Ovary (tissue), 9 donors: Measurements from ENCODE around the gene C10orf105. TPM values are rescaled to one million over a fixed set of nuclear protein-coding genes. Genes with fewer than 3 reads are reported as not detected.
A peak's percentile ranks its signal among the peaks of the same experiment; 100 is the strongest.

Experiments
- DNase-seq, 5 donors: peaks; one replicate each; pipeline ENCODE4 v3.0.0-alpha.2; 2019 to 2020
- H3K27ac ChIP-seq, 2 donors: fragments of 200-600 bp; one replicate each; pipeline versions ENCODE4 v1.5.1 to v1.8.0; 2019 to 2022
- H3K27me3 ChIP-seq: fragments of 200-600 bp; one replicate; pipeline ENCODE4 v1.8.0; 2022
- H3K36me3 ChIP-seq: fragments of 200-600 bp; sonication (generic); one replicate; pipeline ENCODE4 v1.5.1; 2019
- H3K4me1 ChIP-seq: one replicate; pipeline ENCODE4 v1.8.1; 2013; ENCODE audit warnings: mild to moderate bottlenecking, moderate library complexity; ENCODE audit not compliant: insufficient read depth
- H3K4me3 ChIP-seq: fragments of 200-600 bp; sonication (generic); one replicate; pipeline ENCODE4 v1.5.1; 2017
- H3K9me3 ChIP-seq, 2 donors: fragments of 200-600 bp in 1 of 2; sonication (generic) in 1 of 2; one replicate each; pipeline versions ENCODE4 v1.5.1 to v1.8.1; 2013 to 2019; ENCODE audit warnings: mild to moderate bottlenecking in 1 of 2, moderate library complexity in 1 of 2
- CTCF ChIP-seq, 3 donors: fragments of 450-650 bp in 2 of 3; fragments of 200-600 bp in 1 of 3; IDR thresholded peaks; one replicate each; pipeline versions ENCODE4 v1.5.1 to v1.8.0; 2016 to 2022; ENCODE audit warnings: antibody characterized with exemption in 3 of 3, mild to moderate bottlenecking in 1 of 3
- EP300 ChIP-seq: sonication (generic); formaldehyde crosslinking; IDR thresholded peaks from one replicate; pipeline ENCODE4 v1.6.1; 2017; ENCODE audit warnings: antibody characterized with exemption
- POLR2A ChIP-seq: fragments of 450-650 bp; IDR thresholded peaks from one replicate; pipeline ENCODE4 v1.6.1; 2017; ENCODE audit warnings: antibody characterized with exemption, mild to moderate bottlenecking, moderate library complexity
- WGBS, 3 donors: extraction: QIAGEN DNeasy Blood & Tissue Kit in 1 of 3; methylation state at CpG; one replicate each; pipeline versions ENCODE4 v1.1.5 to v1.1.7; 2013 to 2017; 5-methylcytosine and 5-hydroxymethylcytosine counted together
- intact Hi-C, 4 donors: fragments of 100-400 bp; cut with DNase I; formaldehyde crosslinking; loops; one replicate each; pipeline versions ENCODE4 v1.11.0 to v1.15.1; 2022 to 2023
- polyA plus RNA-seq, 2 donors: library from polyadenylated mRNA; stranded (reverse); fragments of 200-250 nt in 1 of 2; fragments of 350-450 nt in 1 of 2; fragmentation: Illumina TruSeq in 1 of 2; extraction: RNeasy Lipid Tissue Mini Kit (QIAGEN cat#74804) in 1 of 2; gene quantifications; one replicate each; pipeline ENCODE4 v1.2.3, GENCODE V29; 2013 to 2014
- total RNA-seq, 7 donors: library from RNA; depleted of rRNA in 2 of 7; stranded (reverse); fragments of >200 nt in 2 of 7; fragmentation: NEBNext Ultra II Directional in 3 of 7; extraction: Animal tissue kit (Norgen Biotek cat#: 25700) in 3 of 7; gene quantifications; one replicate each; pipeline versions ENCODE4 v1.1.0 to v1.2.4, GENCODE V29; 2016 to 2023
- donor health status: DM: no; HTN: no; CAD: no; lungs with moderate emphysema.
- donor health status: DM: no; HTN: no; CAD: no.
- donor health status: Bipolar disorder and iron deficiency.
- donor health status: DM: yes; HTN: yes; CAD: no.
- donor health status: DM: no; HTN: no; CAD: no.
- donor health status: DM: yes; HTN: yes; CAD: no.

The C10orf105 gene
- total and polyA plus RNA-seq, 9 donors = 0.11 to 0.45 (median 0.27) TPM

- no peaks in the 10 kb centered on the region for H3K27me3 ChIP-seq
- no peaks in the 10 kb centered on the region for H3K9me3 ChIP-seq
- H3K4me1 ChIP-seq = peaks cover 28% of the 10 kb centered on the region
- intact Hi-C loops = no loop called here
- no peak overlapping the region for H3K4me3 ChIP-seq
- H3K27ac ChIP-seq = peak overlapping the region; percentile 68 to 89
- TF ChIP-seq EP300 (no peak), CTCF (IDR thresholded peaks at IDR 0.05) (no peak), POLR2A (no peak)
- no peaks in the 10 kb centered on the region for H3K36me3 ChIP-seq
- 63 to 73% (median 69%) methylated on average over 4 of the region's 4 CpGs for WGBS, 3 donors
- DNase-seq = peak in 1 of 5 donors; percentile 44
Measured at GRCh38 chr10:71749396-71749795, 29.8 kb upstream of the C10orf105 start.

- Histone ChIP-seq H3K27me3 (no peaks in the 10 kb centered on the region), H3K4me1 (peaks cover 28% of the 10 kb centered on the region), H3K4me3 (no peak overlapping the region), H3K9me3 (no peaks in the 10 kb centered on the region), H3K27ac (peak overlapping the region; percentile 68 to 89), H3K36me3 (no peaks in the 10 kb centered on the region)
- TF ChIP-seq EP300 (no peak), POLR2A (no peak), CTCF (IDR thresholded peaks at IDR 0.05) (no peak)
- WGBS, 3 donors = 8 to 11% (median 10%) methylated on average over 15 of the region's 15 CpGs
- intact Hi-C loops = no loop called here
- DNase-seq = peak; percentile 85 to 92 (median 89)
Measured at GRCh38 chr10:71748671-71749191, 29.2 kb upstream of the C10orf105 start.

- Histone ChIP-seq H3K4me1 (peaks cover 28% of the 10 kb centered on the region), H3K27me3 (no peaks in the 10 kb centered on the region), H3K27ac (peak overlapping the region; percentile 68 to 89), H3K9me3 (no peaks in the 10 kb centered on the region), H3K4me3 (no peak overlapping the region), H3K36me3 (no peaks in the 10 kb centered on the region)
- intact Hi-C loops = no loop called here
- DNase-seq = peak in 1 of 5 donors; percentile 40
- no peak for TF ChIP-seq CTCF (IDR thresholded peaks at IDR 0.05)
- 69 to 76% (median 70%) methylated on average over 14 of the region's 14 CpGs for WGBS, 3 donors
Measured at GRCh38 chr10:71747551-71748523, 28.3 kb upstream of the C10orf105 start.

GRCh38 chr10:71747039-71747531, 27.5 kb upstream of the C10orf105 start:
- WGBS, 3 donors = 46 to 68% (median 58%) methylated on average over 2 of the region's 2 CpGs
- intact Hi-C loops = no loop called here
- Histone ChIP-seq H3K27ac (peak overlapping the region in 1 of 2 donors; percentile 89), H3K4me1 (peaks cover 28% of the 10 kb centered on the region), H3K36me3 (no peaks in the 10 kb centered on the region), H3K27me3 (no peaks in the 10 kb centered on the region), H3K9me3 (no peaks in the 10 kb centered on the region), H3K4me3 (no peak overlapping the region)
- TF ChIP-seq EP300 (no peak), POLR2A (no peak), CTCF (IDR thresholded peaks at IDR 0.05) (no peak)
- peak in 1 of 5 donors; percentile 33 for DNase-seq
